Left renal pelvis (tissue), 4 donors: ENCODE data around the gene OR2V1. TPM values are rescaled to one million over a fixed set of nuclear protein-coding genes. Genes with fewer than 3 reads are reported as not detected.
"Not testable (repeated sequence)": the region's sequence is repeated elsewhere in the genome, so short reads cannot be mapped to it uniquely, and the experiment has no call there.

Experiments used
- DNase-seq, 4 donors: peaks; one replicate each; pipeline ENCODE4 v3.0.0-alpha.2; 2013; ENCODE audit warnings: low read depth in 4 of 4, low spot score in 3 of 4
- polyA plus RNA-seq, 4 donors: library from polyadenylated mRNA; unstranded; fragments of 120-200 nt; gene quantifications; one replicate each; pipeline ENCODE4 v1.2.1, GENCODE V29; 2013; ENCODE audit not compliant: insufficient read length in 4 of 4

OR2V1 gene
- polyA plus RNA-seq, 4 donors: not detected

GRCh38 chr5:181131514-181131913 is 545 bp upstream of the OR2V1 start:
- no peak for DNase-seq

- DNase-seq: not testable (repeated sequence)
Observed at GRCh38 chr5:181130081-181130480, 888 bp downstream of the OR2V1 start.

- DNase-seq: no peak
Observed at GRCh38 chr5:181129601-181130000, 1.4 kb downstream of the OR2V1 start.

DNA sequence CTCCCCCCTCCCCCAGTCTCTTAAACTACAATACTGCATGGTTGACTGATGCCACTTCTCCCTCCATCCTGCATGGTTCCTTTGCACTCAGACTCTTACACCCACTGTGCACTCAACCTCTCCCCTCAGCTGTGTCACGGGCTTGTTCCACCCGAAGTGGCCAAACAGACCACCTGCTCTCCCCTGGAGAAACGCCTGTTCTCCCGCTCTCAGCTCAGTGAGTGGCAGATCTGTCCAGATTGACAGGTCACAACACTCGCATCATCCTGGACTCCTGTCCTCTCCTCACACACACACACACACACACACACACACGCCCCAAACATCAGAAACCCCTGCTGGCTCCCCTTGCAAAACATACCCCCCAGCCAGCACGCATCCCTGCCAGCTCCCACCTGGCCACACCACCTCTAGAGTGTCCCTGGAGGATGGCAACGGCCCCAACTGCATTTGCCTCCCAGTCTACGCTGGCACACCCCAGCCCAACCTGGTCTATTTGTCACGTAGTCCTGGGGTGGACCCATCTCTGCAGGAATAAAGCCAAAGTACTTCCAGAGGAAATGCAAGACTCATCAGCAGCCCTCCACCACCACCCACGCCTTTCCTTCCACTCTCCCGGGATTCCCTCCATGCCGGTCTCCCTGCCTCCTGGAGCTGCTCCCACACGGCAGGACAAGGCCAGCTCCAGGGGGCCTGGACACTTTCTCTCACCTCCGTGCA is 2.9 kb downstream of the OR2V1 start:
- DNase-seq: no peak

- no peak for DNase-seq
Observed at GRCh38 chr5:181127456-181127855, 3.5 kb downstream of the OR2V1 start.

- DNase-seq: no peak
Observed at GRCh38 chr5:181126841-181127240, 4.1 kb downstream of the OR2V1 start.

DNA sequence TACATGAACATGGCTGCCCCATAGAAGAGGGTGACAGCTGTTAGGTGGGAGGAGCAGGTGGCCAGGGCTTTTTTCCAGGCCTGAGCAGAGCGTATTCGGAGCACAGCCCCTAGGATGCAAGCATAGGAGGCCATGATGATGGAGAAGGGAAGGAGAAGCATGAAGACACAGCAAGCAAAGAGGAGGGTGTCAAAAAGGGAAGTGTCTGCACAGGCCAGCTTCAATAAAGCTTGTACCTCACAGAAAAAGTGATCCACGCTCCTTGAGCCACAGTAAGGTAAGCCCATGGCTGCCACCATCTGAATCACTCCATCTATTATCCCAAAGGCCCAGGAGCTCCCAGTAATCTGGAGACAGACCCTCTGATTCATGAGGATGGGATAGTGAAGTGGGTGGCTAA is 6.4 kb downstream of the OR2V1 start:
- no peak for DNase-seq

GRCh38 chr5:181121675-181122561 is 9.1 kb downstream of the OR2V1 start:
- no peak for DNase-seq

DNA sequence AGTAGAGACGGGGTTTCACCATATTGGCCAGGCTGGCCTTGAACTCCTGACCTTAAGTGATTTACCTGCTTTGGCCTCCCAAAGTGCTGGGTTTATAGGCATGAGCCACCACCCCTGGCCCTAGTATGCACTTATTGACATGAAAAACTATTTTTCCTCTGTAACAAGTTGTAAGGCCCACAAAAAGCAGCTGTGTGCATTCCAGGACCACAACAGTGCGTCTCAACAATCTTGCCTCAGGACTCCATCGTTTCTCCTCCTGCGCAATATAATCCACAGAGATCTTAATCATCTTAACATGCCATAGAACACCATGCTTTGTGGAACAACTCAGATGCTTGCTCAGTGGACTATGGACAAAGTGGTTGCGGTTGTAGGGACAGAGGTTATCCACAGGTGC is 10.2 kb downstream of the OR2V1 start:
- no peak for DNase-seq

DNA sequence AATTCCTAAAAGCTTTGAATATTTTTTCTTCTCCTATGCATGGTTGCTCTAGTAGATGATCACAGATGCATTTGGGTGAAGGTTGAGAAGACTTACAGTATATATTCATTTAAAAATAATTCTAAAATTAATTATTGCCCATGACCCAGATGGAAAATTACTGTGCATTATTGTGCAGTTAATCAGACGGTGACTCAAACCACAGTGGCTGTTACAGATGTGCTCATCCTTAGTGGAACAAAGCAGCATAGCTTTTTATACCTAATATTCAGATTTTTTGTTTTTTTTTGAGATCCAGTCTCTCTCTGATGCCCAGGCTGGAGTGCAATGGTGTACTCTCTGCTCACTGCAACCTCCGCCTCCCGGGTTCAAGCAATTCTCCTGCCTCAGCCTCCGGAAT is 10.7 kb downstream of the OR2V1 start:
- no peak for DNase-seq

GRCh38 chr5:181119105-181119504 is 11.9 kb downstream of the OR2V1 start:
- DNase-seq: no peak

DNA sequence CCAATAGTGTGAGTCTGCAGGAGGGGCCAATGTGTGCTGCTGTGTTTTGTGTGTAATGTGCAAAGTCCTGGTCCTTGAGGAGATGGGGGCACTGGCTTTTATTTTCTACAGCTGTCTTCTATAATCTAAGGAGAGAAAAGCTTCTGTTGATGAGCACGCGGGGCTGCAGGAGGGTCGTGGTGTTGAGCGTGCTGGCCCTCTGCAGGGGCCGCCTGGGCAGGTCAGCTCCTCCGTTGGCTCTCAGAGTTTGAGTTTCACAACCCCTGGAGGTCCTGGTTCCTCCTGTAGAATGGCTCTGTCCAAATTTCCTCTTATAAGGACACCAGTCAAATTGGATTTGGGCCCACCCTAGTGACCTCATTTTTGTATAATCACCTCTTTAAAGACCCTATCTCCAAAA is 12.6 kb downstream of the OR2V1 start:
- DNase-seq: no peak

- peak in 1 of 4 donors; percentile 41 for DNase-seq
Observed at GRCh38 chr5:181114844-181115778, 15.9 kb downstream of the OR2V1 start.

DNA sequence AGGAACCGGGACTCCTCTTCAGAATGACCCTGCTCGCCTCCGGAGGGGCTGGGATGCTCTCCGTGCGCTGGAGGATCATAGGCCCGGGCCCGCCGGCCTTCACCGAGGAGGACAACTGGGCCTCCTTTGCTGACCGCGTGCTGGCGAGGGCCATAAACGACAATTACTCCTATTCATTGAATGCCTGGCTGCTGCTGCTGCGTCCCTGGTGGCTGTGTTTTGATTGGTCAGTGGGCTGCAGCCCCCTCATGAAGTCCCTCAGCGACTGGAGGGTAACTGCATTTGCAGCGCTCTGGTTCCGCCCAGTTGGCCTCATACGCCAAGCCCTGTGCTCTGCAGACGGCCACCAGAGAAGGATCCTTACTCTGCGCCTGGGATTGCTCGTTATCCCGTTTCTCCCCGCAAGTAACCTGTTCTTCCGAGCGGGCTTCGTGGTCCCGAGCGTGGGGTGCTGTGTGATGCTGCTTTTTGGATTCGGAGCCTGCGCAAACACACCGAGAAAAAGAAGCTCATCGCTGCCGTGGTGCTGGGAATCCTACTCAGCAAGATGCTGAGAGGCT is 16.6 kb downstream of the OR2V1 start:
- DNase-seq: no peak

- not testable (repeated sequence) for DNase-seq
Observed at GRCh38 chr5:181113572-181113971, 17.4 kb downstream of the OR2V1 start.

GRCh38 chr5:181112476-181112875 is 18.5 kb downstream of the OR2V1 start:
- DNase-seq: no peak

- DNase-seq: no peak
Observed at GRCh38 chr5:181111010-181111409, 20.0 kb downstream of the OR2V1 start.

GRCh38 chr5:181109489-181110013 is 21.4 kb downstream of the OR2V1 start:
- DNase-seq: no peak

DNA sequence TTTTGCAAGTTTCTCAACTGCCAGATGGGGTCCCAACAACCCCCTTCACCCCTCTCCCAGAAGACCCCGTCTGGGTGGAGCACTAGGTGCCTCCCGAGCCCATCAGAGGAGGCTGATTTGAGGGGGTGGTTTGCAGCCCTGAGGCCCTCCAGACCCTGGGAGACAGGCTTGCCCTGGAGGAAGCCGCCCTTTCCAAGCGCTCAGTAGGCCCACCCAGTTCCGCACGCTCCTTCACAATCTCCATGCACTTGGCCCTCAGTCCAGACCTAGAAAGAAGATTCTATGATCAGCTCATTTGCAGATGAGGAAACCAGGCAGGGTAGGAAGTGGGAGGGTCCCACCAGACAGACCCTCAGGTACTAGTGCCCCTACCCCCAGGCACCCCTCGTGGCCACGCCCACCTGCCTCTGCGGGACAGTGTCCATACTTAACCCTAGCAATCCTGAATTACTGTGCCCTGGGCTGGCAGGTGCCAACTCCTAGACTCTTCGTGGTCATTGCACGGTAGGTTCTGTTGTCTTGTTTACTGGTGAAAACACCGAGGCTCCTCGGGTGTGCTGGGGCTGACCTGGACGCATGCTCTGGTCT is 22.3 kb downstream of the OR2V1 start:
- DNase-seq: no peak

GRCh38 chr5:181107699-181108098 is 23.3 kb downstream of the OR2V1 start:
- no peak for DNase-seq
